Smooth muscle cell (in vitro differentiated cells): ENCODE measurements around the gene BBS9. TPM values are rescaled to one million over a fixed set of nuclear protein-coding genes. Genes with fewer than 3 reads are reported as not detected.

Experiments
- DNase-seq: peaks from one replicate; lab custom pipeline; 2025; ENCODE audit not compliant: unreplicated experiment; lab: John Stamatoyannopoulos, UW
- H2AFZ ChIP-seq: fragments of 200-600 bp; sonication (generic); 2 replicates; pipeline ENCODE4 v1.6.0; 2016; ENCODE audit warnings: antibody characterized with exemption, low read depth, mild to moderate bottlenecking
- H3F3A ChIP-seq: fragments of 200-600 bp; sonication (generic); 2 replicates; pipeline ENCODE4 v1.6.0; 2017; ENCODE audit warnings: antibody characterized with exemption, low read depth
- H3K27ac ChIP-seq: fragments of 200-600 bp; sonication (generic); 2 replicates; pipeline ENCODE4 v1.5.1; 2016; ENCODE audit warnings: low read depth, mild to moderate bottlenecking
- H3K27me3 ChIP-seq: fragments of 200-600 bp; sonication (generic); 2 replicates; pipeline ENCODE4 v1.6.1; 2016; ENCODE audit warnings: low read depth, mild to moderate bottlenecking
- H3K36me3 ChIP-seq: fragments of 200-600 bp; sonication (generic); 2 replicates; pipeline ENCODE4 v1.5.1; 2016; ENCODE audit warnings: low read depth
- H3K4me1 ChIP-seq: fragments of 200-600 bp; sonication (generic); 2 replicates; pipeline ENCODE4 v1.5.1; 2016; ENCODE audit warnings: low read depth
- H3K4me2 ChIP-seq: fragments of 200-600 bp; sonication (generic); 2 replicates; pipeline ENCODE4 v1.6.0; 2016; ENCODE audit warnings: mild to moderate bottlenecking
- H3K4me3 ChIP-seq: fragments of 200-600 bp; sonication (generic); 2 replicates; pipeline ENCODE4 v1.5.1; 2016; ENCODE audit warnings: mild to moderate bottlenecking
- H3K79me2 ChIP-seq: fragments of 200-600 bp; sonication (generic); 2 replicates; pipeline ENCODE4 v1.6.0; 2016; ENCODE audit warnings: low read depth, mild to moderate bottlenecking
- H3K9ac ChIP-seq: fragments of 200-600 bp; sonication (generic); 2 replicates; pipeline ENCODE4 v1.6.0; 2016; ENCODE audit warnings: low read depth
- H3K9me3 ChIP-seq: fragments of 200-600 bp; sonication (generic); replicated peaks from 2 replicates; pipeline ENCODE4 v1.5.1; 2016; ENCODE audit warnings: low read depth
- H4K20me1 ChIP-seq: fragments of 200-600 bp; sonication (generic); 2 replicates; pipeline ENCODE4 v1.6.0; 2016; ENCODE audit warnings: low read depth
- CTCF ChIP-seq: fragments of 200-600 bp; sonication (generic); IDR thresholded peaks from 2 replicates; pipeline ENCODE4 v1.5.1; 2017; ENCODE audit warnings: borderline replicate concordance, mild to moderate bottlenecking, antibody characterized with exemption; ENCODE audit not compliant: insufficient read depth, poor library complexity, severe bottlenecking
- WGBS: methylation state at CpG from one replicate; pipeline ENCODE4 v1.1.7; 2016; ENCODE audit warnings: low lambda C conversion rate; 5-methylcytosine and 5-hydroxymethylcytosine counted together
- polyA plus RNA-seq: library from polyadenylated mRNA; unstranded; fragments of >200 nt; fragmentation: Nextera tagmentation; extraction: Ambion mirVana; gene quantifications from 2 replicates; pipeline ENCODE4 v1.2.1, GENCODE V29; 2016
- total RNA-seq: library from RNA; depleted of rRNA; stranded (reverse); fragments of >200 nt; gene quantifications from 2 replicates; pipeline ENCODE4 v1.2.3, GENCODE V29; 2014

The BBS9 gene
- total and polyA plus RNA-seq, 2 experiments from 2014 or later, result 12.8 to 19.6 TPM

- TF ChIP-seq CTCF, result no peak
- no peak overlapping the region for H2AFZ ChIP-seq
- H3F3A ChIP-seq, result no peaks in the 10 kb centered on the region
- H3K9ac ChIP-seq, result no peak overlapping the region
- H3K27me3 ChIP-seq, result no peaks in the 10 kb centered on the region
- 80% methylated on average over 2 of the region's 2 CpGs for WGBS
- H3K9me3 ChIP-seq, result no peaks in the 10 kb centered on the region
- H3K79me2 ChIP-seq, result no peaks in the 10 kb centered on the region
- H3K4me2 ChIP-seq, result no peak overlapping the region
- no peaks in the 10 kb centered on the region for H3K4me1 ChIP-seq
- DNase-seq, result no peak
- no peaks in the 10 kb centered on the region for H3K36me3 ChIP-seq
- no peak overlapping the region for H3K27ac ChIP-seq
- H4K20me1 ChIP-seq, result no peaks in the 10 kb centered on the region
- H3K4me3 ChIP-seq, result no peak overlapping the region
Measured at GRCh38 chr7:33550363-33550762, 421.0 kb downstream of the BBS9 start.

- H3K36me3 ChIP-seq, result no peaks in the 10 kb centered on the region
- no peaks in the 10 kb centered on the region for H3K4me1 ChIP-seq
- no peak for DNase-seq
- H3K9me3 ChIP-seq, result no peaks in the 10 kb centered on the region
- no peak for TF ChIP-seq CTCF
- H4K20me1 ChIP-seq, result no peaks in the 10 kb centered on the region
- H3K4me3 ChIP-seq, result no peak overlapping the region
- 94% methylated on average over 3 of the region's 3 CpGs for WGBS
- no peak overlapping the region for H3K9ac ChIP-seq
- no peaks in the 10 kb centered on the region for H3F3A ChIP-seq
- H2AFZ ChIP-seq, result no peak overlapping the region
- no peaks in the 10 kb centered on the region for H3K79me2 ChIP-seq
- no peaks in the 10 kb centered on the region for H3K27me3 ChIP-seq
- H3K4me2 ChIP-seq, result no peak overlapping the region
- no peak overlapping the region for H3K27ac ChIP-seq
Measured at GRCh38 chr7:33550979-33551378, 421.6 kb downstream of the BBS9 start.

- Histone ChIP-seq H3K36me3 (no peaks in the 10 kb centered on the region), H3K4me1 (no peaks in the 10 kb centered on the region), H3F3A (no peaks in the 10 kb centered on the region), H3K4me2 (no peak overlapping the region), H3K79me2 (no peaks in the 10 kb centered on the region), H3K4me3 (no peak overlapping the region), H2AFZ (no peak overlapping the region), H3K27me3 (no peaks in the 10 kb centered on the region), H3K9me3 (no peaks in the 10 kb centered on the region), H4K20me1 (no peaks in the 10 kb centered on the region), H3K27ac (no peak overlapping the region), H3K9ac (no peak overlapping the region)
- DNase-seq, result no peak
- no peak for TF ChIP-seq CTCF
- WGBS, result 96% methylated on average over 1 of the region's 1 CpG
Measured at GRCh38 chr7:33554046-33554445, 424.7 kb downstream of the BBS9 start.

GRCh38 chr7:33554576-33554975 is 425.2 kb downstream of the BBS9 start:
- no peak overlapping the region for H3K9ac ChIP-seq
- 98% methylated on average over 4 of the region's 4 CpGs for WGBS

More at GRCh38 chr7:33554576-33554975, 425.2 kb downstream of the BBS9 start:
- Histone ChIP-seq H3K27ac (no peak overlapping the region), H3K79me2 (no peaks in the 10 kb centered on the region), H3K4me2 (no peak overlapping the region), H3K4me1 (no peaks in the 10 kb centered on the region), H2AFZ (no peak overlapping the region), H3K36me3 (no peaks in the 10 kb centered on the region), H4K20me1 (no peaks in the 10 kb centered on the region), H3K27me3 (no peaks in the 10 kb centered on the region), H3F3A (no peaks in the 10 kb centered on the region), H3K4me3 (no peak overlapping the region), H3K9me3 (no peaks in the 10 kb centered on the region)
- no peak for DNase-seq
- TF ChIP-seq CTCF, result no peak
